Neutrophil (primary cell): ENCODE data around the gene MYT1.
"Not testable (repeated sequence)": the region's sequence is repeated elsewhere in the genome, so short reads cannot be mapped to it uniquely, and the experiment has no call there.

Source experiments
- H3K27ac ChIP-seq: fragments of 200-600 bp; sonication (generic); 2 replicates; pipeline ENCODE4 v1.5.1; 2016; ENCODE audit warnings: mild to moderate bottlenecking, moderate library complexity
- H3K27me3 ChIP-seq: fragments of 200-600 bp; sonication (generic); 2 replicates; pipeline ENCODE4 v1.6.0; 2016; ENCODE audit warnings: mild to moderate bottlenecking
- H3K36me3 ChIP-seq: fragments of 200-600 bp; sonication (generic); 2 replicates; pipeline ENCODE4 v1.5.1; 2017
- H3K4me1 ChIP-seq, 2 experiments: fragments of 200-600 bp in 1 of 2; sonication (generic) in 1 of 2; 1 replicate in 1 of 2; 2 replicates in 1 of 2; pipeline versions ENCODE4 v1.5.1 to v1.6.1; 2013 to 2016; ENCODE audit warnings: low read depth in 1 of 2, low read length in 1 of 2, mild to moderate bottlenecking in 1 of 2, moderate library complexity in 1 of 2; ENCODE audit not compliant: control insufficient read depth in 1 of 2, insufficient read depth in 1 of 2
- H3K4me3 ChIP-seq, 2 experiments: fragments of 200-600 bp in 1 of 2; sonication (generic) in 1 of 2; 1 replicate in 1 of 2; 2 replicates in 1 of 2; pipeline ENCODE4 v1.5.1; 2013 to 2016; ENCODE audit warnings: low read depth in 1 of 2, low read length in 1 of 2, mild to moderate bottlenecking in 1 of 2, moderate library complexity in 1 of 2
- H3K9me3 ChIP-seq: fragments of 200-600 bp; sonication (generic); 2 replicates; pipeline ENCODE4 v1.5.1; 2016
- CTCF ChIP-seq: fragments of 200-600 bp; sonication (generic); IDR thresholded peaks from 2 replicates; pipeline ENCODE4 v1.5.1; 2016; ENCODE audit warnings: antibody characterized with exemption

The MYT1 gene

GRCh38 chr20:64176551-64176950, 12.3 kb downstream of the MYT1 start:
- no peak for TF ChIP-seq CTCF
- H3K36me3 ChIP-seq, result no peaks in the 10 kb centered on the region
- H3K27ac ChIP-seq, result no peak overlapping the region
- no peak overlapping the region for H3K4me3 ChIP-seq
- H3K27me3 ChIP-seq, result peaks cover 5% of the 10 kb centered on the region
- no peaks in the 10 kb centered on the region for H3K4me1 ChIP-seq
- no peaks in the 10 kb centered on the region for H3K9me3 ChIP-seq

GRCh38 chr20:64176971-64177370, 12.7 kb downstream of the MYT1 start:
- no peak overlapping the region for H3K4me3 ChIP-seq
- H3K36me3 ChIP-seq, result no peaks in the 10 kb centered on the region
- no peaks in the 10 kb centered on the region for H3K9me3 ChIP-seq
- no peaks in the 10 kb centered on the region for H3K4me1 ChIP-seq
- no peak overlapping the region for H3K27ac ChIP-seq
- TF ChIP-seq CTCF, result no peak
- H3K27me3 ChIP-seq, result peaks cover 5% of the 10 kb centered on the region

- no peak overlapping the region for H3K4me3 ChIP-seq
- H3K27ac ChIP-seq, result no peak overlapping the region
- peaks cover 5% of the 10 kb centered on the region for H3K27me3 ChIP-seq
- H3K36me3 ChIP-seq, result no peaks in the 10 kb centered on the region
- TF ChIP-seq CTCF, result no peak
- no peaks in the 10 kb centered on the region for H3K9me3 ChIP-seq
- no peaks in the 10 kb centered on the region for H3K4me1 ChIP-seq
Measured at GRCh38 chr20:64177384-64177783, 13.1 kb downstream of the MYT1 start.

- Histone ChIP-seq H3K36me3 (no peaks in the 10 kb centered on the region), H3K27ac (no peak overlapping the region), H3K4me3 (no peak overlapping the region), H3K9me3 (no peaks in the 10 kb centered on the region), H3K27me3 (peaks cover 5% of the 10 kb centered on the region), H3K4me1 (no peaks in the 10 kb centered on the region)
- no peak for TF ChIP-seq CTCF
Measured at GRCh38 chr20:64177787-64178186, 13.5 kb downstream of the MYT1 start.

- H3K4me3 ChIP-seq, H3K9me3 ChIP-seq, H3K36me3 ChIP-seq, H3K4me1 ChIP-seq, H3K27me3 ChIP-seq, H3K27ac ChIP-seq: not testable (repeated sequence)
Measured at GRCh38 chr20:64178925-64179324, 14.7 kb downstream of the MYT1 start.

- TF ChIP-seq CTCF, result no peak
- no peak overlapping the region for H3K27ac ChIP-seq
Measured at GRCh38 chr20:64179805-64180204, 15.6 kb downstream of the MYT1 start.

More at GRCh38 chr20:64179805-64180204, 15.6 kb downstream of the MYT1 start:
- no peak overlapping the region for H3K4me3 ChIP-seq
- H3K27me3 ChIP-seq, result peaks cover 5% of the 10 kb centered on the region
- H3K36me3 ChIP-seq, result no peaks in the 10 kb centered on the region
- H3K4me1 ChIP-seq, result no peaks in the 10 kb centered on the region
- H3K9me3 ChIP-seq, result no peaks in the 10 kb centered on the region
